ENCODE data around the gene NPHS1.

- TF ChIP-seq, protein P1, sequence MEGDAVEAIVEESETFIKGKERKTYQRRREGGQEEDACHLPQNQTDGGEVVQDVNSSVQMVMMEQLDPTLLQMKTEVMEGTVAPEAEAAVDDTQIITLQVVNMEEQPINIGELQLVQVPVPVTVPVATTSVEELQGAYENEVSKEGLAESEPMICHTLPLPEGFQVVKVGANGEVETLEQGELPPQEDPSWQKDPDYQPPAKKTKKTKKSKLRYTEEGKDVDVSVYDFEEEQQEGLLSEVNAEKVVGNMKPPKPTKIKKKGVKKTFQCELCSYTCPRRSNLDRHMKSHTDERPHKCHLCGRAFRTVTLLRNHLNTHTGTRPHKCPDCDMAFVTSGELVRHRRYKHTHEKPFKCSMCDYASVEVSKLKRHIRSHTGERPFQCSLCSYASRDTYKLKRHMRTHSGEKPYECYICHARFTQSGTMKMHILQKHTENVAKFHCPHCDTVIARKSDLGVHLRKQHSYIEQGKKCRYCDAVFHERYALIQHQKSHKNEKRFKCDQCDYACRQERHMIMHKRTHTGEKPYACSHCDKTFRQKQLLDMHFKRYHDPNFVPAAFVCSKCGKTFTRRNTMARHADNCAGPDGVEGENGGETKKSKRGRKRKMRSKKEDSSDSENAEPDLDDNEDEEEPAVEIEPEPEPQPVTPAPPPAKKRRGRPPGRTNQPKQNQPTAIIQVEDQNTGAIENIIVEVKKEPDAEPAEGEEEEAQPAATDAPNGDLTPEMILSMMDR (IDR thresholded peaks at IDR 0.05): no peak
- TF ChIP-seq POLR2A (IDR thresholded peaks at IDR 0.05) (no peak), POLR2AphosphoS5 (IDR thresholded peaks at IDR 0.05) (no peak), EP300 (IDR thresholded peaks at IDR 0.05) (no peak)
Measured at GRCh38 chr19:35801828-35802227, 50.5 kb downstream of the NPHS1 start.

Measured in stomach (tissue), 4 donors.